SK-N-SH (cell line): ENCODE measurements around the gene STAP2. TPM values are rescaled to one million over a fixed set of nuclear protein-coding genes. Genes with fewer than 3 reads are reported as not detected.
A peak's percentile ranks its signal among the peaks of the same experiment; 100 is the strongest.

Experiments
- CTCF ChIA-PET: fragments of 300-600, 350-600 bp; formaldehyde crosslinking; extraction: SDS; loops from one replicate; lab custom pipeline; 2021; lab: Yijun Ruan, JAX
- POLR2A ChIA-PET: fragments of 350-600 bp; sonication (Branson Sonifier 250); formaldehyde crosslinking; extraction: SDS; loops from one replicate; lab custom pipeline; 2020; ENCODE audit warnings: antibody characterized with exemption, inconsistent platforms; lab: Yijun Ruan, JAX
- DNase-seq: peaks from one replicate; pipeline ENCODE4 v3.0.0; 2012
- H2AFZ ChIP-seq: fragments of 200-600 bp; sonication (generic); 2 replicates; pipeline ENCODE4 v1.8.1; 2016; ENCODE audit warnings: antibody characterized with exemption, mild to moderate bottlenecking, low read depth
- H3F3A ChIP-seq: fragments of 200-600 bp; sonication (generic); replicated peaks from 2 replicates; pipeline ENCODE3; 2016; ENCODE audit warnings: antibody characterized with exemption, mild to moderate bottlenecking; ENCODE audit not compliant: insufficient read depth
- H3K27ac ChIP-seq, 2 experiments: fragments of 200-500 bp in 1 of 2; fragments of 200-600 bp in 1 of 2; sonication (Bioruptor generic) in 1 of 2; sonication (generic), shearing (Covaris generic) in 1 of 2; 2 replicates each; pipeline versions ENCODE4 v1.5.1 to v1.6.1; 2014 to 2016; ENCODE audit warnings: low read depth in 2 of 2, inconsistent platforms in 1 of 2, low read length in 1 of 2, mild to moderate bottlenecking in 1 of 2, mixed read lengths in 1 of 2
- H3K27me3 ChIP-seq: fragments of 200-600 bp; sonication (generic), shearing (Covaris generic); 2 replicates; pipeline ENCODE4 v1.6.1; 2016; ENCODE audit warnings: mixed run types; ENCODE audit not compliant: insufficient read depth
- H3K36me3 ChIP-seq, 2 experiments: fragments of 200-500 bp in 1 of 2; fragments of 200-600 bp in 1 of 2; sonication (Bioruptor generic) in 1 of 2; sonication (generic) in 1 of 2; replicated peaks in 1 of 2; 2 replicates each; pipeline versions ENCODE3 to v1.5.1; 2014 to 2016; ENCODE audit warnings: low read length in 1 of 2, mild to moderate bottlenecking in 1 of 2; ENCODE audit not compliant: insufficient read depth in 2 of 2, control insufficient read depth in 1 of 2
- H3K4me1 ChIP-seq, 2 experiments: fragments of 200-500 bp in 1 of 2; fragments of 200-600 bp in 1 of 2; sonication (Bioruptor generic) in 1 of 2; sonication (generic), shearing (Covaris generic) in 1 of 2; 2 replicates each; pipeline versions ENCODE4 v1.5.1 to v1.6.1; 2014 to 2016; ENCODE audit warnings: low read depth in 1 of 2, low read length in 1 of 2, mixed run types in 1 of 2; ENCODE audit not compliant: insufficient read depth in 2 of 2, control insufficient read depth in 1 of 2
- H3K4me2 ChIP-seq: fragments of 200-600 bp; sonication (generic), shearing (Covaris generic); 2 replicates; pipeline ENCODE4 v1.6.1; 2017; ENCODE audit warnings: mixed run types
- H3K4me3 ChIP-seq, 2 experiments: fragments of 200-500 bp in 1 of 2; fragments of 200-600 bp in 1 of 2; sonication (Bioruptor generic) in 1 of 2; sonication (generic), shearing (Covaris generic) in 1 of 2; 2 replicates each; pipeline versions ENCODE4 v1.5.1 to v1.8.1; 2014 to 2016; ENCODE audit warnings: low read depth in 2 of 2, inconsistent platforms in 1 of 2, low read length in 1 of 2, mild to moderate bottlenecking in 1 of 2, mixed read lengths in 1 of 2, moderate library complexity in 1 of 2
- H3K79me2 ChIP-seq: fragments of 200-600 bp; sonication (generic); 2 replicates; pipeline ENCODE4 v1.8.1; 2017; ENCODE audit warnings: mild to moderate bottlenecking; ENCODE audit not compliant: insufficient read depth
- H3K9ac ChIP-seq: fragments of 200-600 bp; sonication (generic); 2 replicates; pipeline ENCODE4 v1.6.1; 2017; ENCODE audit warnings: mixed run types
- H3K9me2 ChIP-seq: fragments of 200-600 bp; sonication (generic); 2 replicates; pipeline ENCODE4 v1.6.1; 2017; ENCODE audit warnings: mixed run types
- H3K9me3 ChIP-seq: fragments of 200-600 bp; sonication (generic); 2 replicates; pipeline ENCODE4 v1.6.1; 2017; ENCODE audit warnings: mixed run types, mild to moderate bottlenecking, moderate library complexity
- H4K20me1 ChIP-seq: fragments of 200-600 bp; sonication (generic); 2 replicates; pipeline ENCODE4 v1.6.1; 2017; ENCODE audit warnings: mild to moderate bottlenecking, mixed run types; ENCODE audit not compliant: insufficient read depth
- CHD2 ChIP-seq: fragments of 150-350 bp; IDR thresholded peaks from 2 replicates; pipeline ENCODE4 v1.6.1; 2018; ENCODE audit warnings: low read length; ENCODE audit not compliant: partially characterized antibody
- CTCF ChIP-seq: fragments of 200-600 bp; sonication (generic); IDR thresholded peaks from 2 replicates; pipeline ENCODE4 v1.6.1; 2017; ENCODE audit warnings: antibody characterized with exemption, mild to moderate bottlenecking, moderate library complexity
- ELF1 ChIP-seq: IDR thresholded peaks from 2 replicates; pipeline ENCODE4 v1.4.0; 2012
- EP300 ChIP-seq, 2 experiments: IDR thresholded peaks; 2 replicates each; pipeline versions ENCODE4 v1.4.0 to v1.6.1; 2012; ENCODE audit warnings: borderline replicate concordance in 1 of 2, low read depth in 1 of 2, low read length in 1 of 2
- EZH2phosphoT487 ChIP-seq: fragments of 200-600 bp; sonication (generic); IDR thresholded peaks from 2 replicates; pipeline ENCODE4 v1.6.1; 2017; ENCODE audit warnings: low read depth, mixed run types, mild to moderate bottlenecking, antibody characterized with exemption, moderate library complexity, borderline replicate concordance
- FOXJ3 ChIP-seq: sonication (generic); formaldehyde crosslinking; IDR thresholded peaks from 2 replicates; pipeline ENCODE4 v1.5.1; 2020; ENCODE audit warnings: mild to moderate bottlenecking, missing genetic modification reagents
- FOXM1 ChIP-seq: IDR thresholded peaks from 2 replicates; pipeline ENCODE4 v1.4.0; 2012; ENCODE audit warnings: low read depth, mild to moderate bottlenecking
- GATA2 ChIP-seq: sonication (generic); formaldehyde crosslinking; IDR thresholded peaks from 2 replicates; pipeline ENCODE4 v1.5.0; 2020; ENCODE audit warnings: mild to moderate bottlenecking, missing genetic modification reagents
- IRF3 ChIP-seq: fragments of 150-350 bp; IDR thresholded peaks from 2 replicates; pipeline ENCODE4 v1.6.1; 2016; ENCODE audit warnings: mild to moderate bottlenecking, low read depth, low read length
- MEF2A ChIP-seq: IDR thresholded peaks from 2 replicates; pipeline ENCODE4 v1.4.0; 2012; ENCODE audit warnings: low read depth, borderline replicate concordance
- MXI1 ChIP-seq: IDR thresholded peaks from 2 replicates; pipeline ENCODE4 v1.6.1; 2012; ENCODE audit warnings: mild to moderate bottlenecking, low read depth, low read length, improper control_type of control experiment
- NFIC ChIP-seq: IDR thresholded peaks from 2 replicates; pipeline ENCODE4 v1.4.0; 2012; ENCODE audit warnings: borderline replicate concordance
- RXRA ChIP-seq: IDR thresholded peaks from 2 replicates; pipeline ENCODE4 v1.4.0; 2012; ENCODE audit warnings: low read depth, mild to moderate bottlenecking, borderline replicate concordance
- SMC3 ChIP-seq: IDR thresholded peaks from 2 replicates; pipeline ENCODE4 v1.6.1; 2012; ENCODE audit warnings: low read depth, low read length, improper control_type of control experiment
- TAF1 ChIP-seq: IDR thresholded peaks from 2 replicates; pipeline ENCODE4 v1.6.1; 2012; ENCODE audit warnings: low read depth, mild to moderate bottlenecking, low read length, moderate library complexity, borderline replicate concordance
- TCF12 ChIP-seq: IDR thresholded peaks from 2 replicates; pipeline ENCODE4 v1.4.0; 2012
- TEAD4 ChIP-seq: IDR thresholded peaks from 2 replicates; pipeline ENCODE4 v1.4.0; 2012; ENCODE audit warnings: mild to moderate bottlenecking, borderline replicate concordance; ENCODE audit not compliant: insufficient read depth
- USF2 ChIP-seq: fragments of 150-350 bp; IDR thresholded peaks from 2 replicates; pipeline ENCODE4 v1.6.1; 2017; ENCODE audit warnings: antibody characterized with exemption, low read length, low read depth, borderline replicate concordance
- YY1 ChIP-seq: IDR thresholded peaks from 2 replicates; pipeline ENCODE4 v1.4.0; 2012; ENCODE audit warnings: low read depth, mild to moderate bottlenecking
- WGBS: methylation state at CpG from one replicate; pipeline ENCODE4 v1.1.6; 2017; ENCODE audit warnings: low lambda C conversion rate; 5-methylcytosine and 5-hydroxymethylcytosine counted together
- polyA plus RNA-seq, 3 experiments: library from polyadenylated mRNA; depleted of rRNA; stranded (reverse); fragments of >200 nt; gene quantifications; 2 replicates each; pipeline ENCODE4 v1.2.3, GENCODE V29; 2012
- TF ChIP-seq, protein P1 (sequence below): IDR thresholded peaks from 2 replicates; pipeline ENCODE4 v1.4.0; 2012; ENCODE audit warnings: low read depth

The STAP2 gene
- polyA plus RNA-seq, 1 of the 3 experiments (the other 2 are of a cell fraction): 7.6 TPM

DNA sequence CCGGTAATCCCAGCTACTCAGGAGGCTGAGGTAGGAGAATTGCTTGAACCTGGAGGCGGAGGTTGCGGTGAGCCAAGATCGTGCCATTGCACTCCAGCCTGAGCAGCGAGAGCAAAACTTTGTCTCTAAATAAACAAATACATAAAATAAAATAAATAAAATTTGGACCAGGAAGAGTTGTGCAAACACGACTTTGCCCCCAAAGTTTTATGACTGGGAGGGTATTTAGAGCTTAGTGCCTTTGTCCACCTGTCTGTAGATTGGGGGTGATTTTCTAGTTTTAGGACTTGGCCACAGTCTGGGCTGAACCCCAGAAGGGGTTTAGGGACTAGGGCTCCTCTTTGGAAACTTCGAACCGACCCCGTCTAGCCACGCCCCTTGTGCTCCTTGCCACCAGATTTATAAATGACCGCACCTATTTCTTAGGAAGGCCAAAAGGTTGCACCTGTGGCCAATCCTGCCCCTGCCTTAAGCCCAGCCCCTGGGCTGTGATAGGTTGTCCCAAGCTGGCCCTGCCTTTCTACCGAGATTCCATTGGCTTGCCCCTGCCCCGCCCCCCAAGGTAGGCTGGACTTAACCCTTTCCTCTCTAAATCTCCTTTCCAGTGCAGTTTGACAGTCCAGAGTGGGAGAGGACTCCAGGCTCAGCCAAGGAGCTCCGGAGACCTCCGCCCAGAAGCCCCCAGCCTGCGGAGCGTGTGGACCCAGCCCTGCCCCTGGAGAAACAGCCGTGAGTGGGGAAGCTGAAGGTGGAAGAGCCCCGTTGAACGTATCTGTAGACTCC, 54.3 kb downstream of the STAP2 start:
- no peak for TF ChIP-seq YY1
- no peak for TF ChIP-seq TCF12
- TF ChIP-seq TEAD4: no peak
- no peak for TF ChIP-seq FOXM1
- no peak for TF ChIP-seq EZH2phosphoT487
- no peak for TF ChIP-seq MXI1
- TF ChIP-seq FOXJ3: no peak
- TF ChIP-seq, protein P1, sequence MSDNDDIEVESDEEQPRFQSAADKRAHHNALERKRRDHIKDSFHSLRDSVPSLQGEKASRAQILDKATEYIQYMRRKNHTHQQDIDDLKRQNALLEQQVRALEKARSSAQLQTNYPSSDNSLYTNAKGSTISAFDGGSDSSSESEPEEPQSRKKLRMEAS: no peak
- no peak for TF ChIP-seq RXRA
- no peak for TF ChIP-seq USF2
- TF ChIP-seq CTCF: no peak
- no peak for TF ChIP-seq GATA2 (CRISPR knock-in tag)
- TF ChIP-seq CHD2: no peak
- no peak for TF ChIP-seq ELF1
- TF ChIP-seq IRF3: no peak
- no peak for TF ChIP-seq TAF1
- no peak for TF ChIP-seq EP300 (IDR thresholded peaks at IDR 0.05; ENCODE audit: borderline replicate concordance in 1 of 2, low read depth in 1 of 2, low read length in 1 of 2)
- TF ChIP-seq MEF2A: no peak
- TF ChIP-seq NFIC: no peak
- no peak for TF ChIP-seq SMC3
- H3K9me3 ChIP-seq: no peaks in the 10 kb centered on the region
- CTCF ChIA-PET: interaction anchor here (0.7 to 1.9 kb wide), 2 partner anchors 17 to 51 kb away, joined by 3 to 8 read pairs; no protein-coding TSS in a partner anchor
- H3F3A ChIP-seq: no peaks in the 10 kb centered on the region
- peaks cover 12% of the 10 kb centered on the region for H3K27me3 ChIP-seq
- no peak overlapping the region for H3K27ac ChIP-seq
- H3K36me3 ChIP-seq: no peaks in the 10 kb centered on the region
- H3K79me2 ChIP-seq: no peaks in the 10 kb centered on the region
- DNase-seq: peak; percentile 93
- WGBS: 79% methylated on average over 20 of the region's 20 CpGs
- H3K4me2 ChIP-seq: no peak overlapping the region
- no peaks in the 10 kb centered on the region for H4K20me1 ChIP-seq
- H3K4me1 ChIP-seq: no peaks in the 10 kb centered on the region; a peak in 1 of 4 replicates
- no peak overlapping the region for H3K4me3 ChIP-seq
- no peaks in the 10 kb centered on the region for H3K9me2 ChIP-seq
- no peak overlapping the region for H3K9ac ChIP-seq
- POLR2A ChIA-PET: interaction anchor here (1.2 to 1.3 kb wide), 2 partner anchors 12 to 58 kb away, joined by 3 read pairs; no protein-coding TSS in a partner anchor
- no peak overlapping the region for H2AFZ ChIP-seq
